Osteocyte (in vitro differentiated cells): ENCODE results near the gene BHLHE40. TPM values are rescaled to one million over a fixed set of nuclear protein-coding genes. Genes with fewer than 3 reads are reported as not detected.

Experiments used
- DNase-seq: peaks from one replicate; pipeline ENCODE4 v3.0.0; 2021; ENCODE audit warnings: mixed read lengths; ENCODE audit not compliant: unreplicated experiment; ENCODE audit errors: extremely low spot score
- H3K27ac Mint-ChIP-seq: one replicate; pipeline ENCODE4 v1.8.0; 2021; ENCODE audit warnings: mild to moderate bottlenecking, mixed read lengths; ENCODE audit not compliant: unreplicated experiment
- H3K27me3 Mint-ChIP-seq: one replicate; pipeline ENCODE4 v1.8.0; 2021; ENCODE audit warnings: mixed read lengths; ENCODE audit not compliant: unreplicated experiment
- H3K36me3 Mint-ChIP-seq: one replicate; pipeline ENCODE4 v1.8.0; 2021; ENCODE audit warnings: mixed read lengths; ENCODE audit not compliant: unreplicated experiment
- H3K4me1 Mint-ChIP-seq: one replicate; pipeline ENCODE4 v1.8.0; 2021; ENCODE audit warnings: mixed read lengths; ENCODE audit not compliant: unreplicated experiment
- H3K4me3 Mint-ChIP-seq: one replicate; pipeline ENCODE4 v1.8.0; 2021; ENCODE audit warnings: mild to moderate bottlenecking, moderate library complexity, mixed read lengths; ENCODE audit not compliant: unreplicated experiment
- H3K9me3 Mint-ChIP-seq: one replicate; pipeline ENCODE4 v1.8.0; 2021; ENCODE audit warnings: mixed read lengths; ENCODE audit not compliant: unreplicated experiment
- total RNA-seq: library from RNA; stranded (reverse); gene quantifications from 2 replicates; pipeline ENCODE4 v1.2.1, GENCODE V29; 2021
- TF ChIP-seq, protein P1 (sequence below): fragments of 200-600 bp; sonication (generic); IDR thresholded peaks from 2 replicates; pipeline ENCODE4 v1.5.0; 2021; ENCODE audit warnings: antibody characterized with exemption, mild to moderate bottlenecking, moderate library complexity

The BHLHE40 gene
- total RNA-seq, 1 donor from 2014 or later, result 34.1 TPM

DNA sequence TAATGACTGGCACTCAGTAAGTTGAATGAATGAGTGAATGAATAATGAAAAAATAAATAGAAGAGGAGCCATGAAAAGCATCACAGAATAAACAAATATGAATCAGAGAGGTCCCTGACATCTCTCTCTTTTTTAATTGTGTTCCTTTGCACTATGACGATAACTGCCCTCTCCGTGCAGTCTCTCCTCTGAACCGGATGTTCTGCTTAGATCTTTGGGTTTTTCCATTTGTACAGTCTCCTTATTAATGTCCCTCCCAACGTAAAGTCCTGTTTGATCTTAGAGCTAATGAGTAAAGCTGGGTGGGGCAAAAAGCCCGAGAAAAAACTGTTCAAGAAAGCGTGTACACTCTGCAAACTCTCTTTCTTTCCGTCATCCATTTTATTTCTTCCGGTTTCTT is 28.3 kb upstream of the BHLHE40 start:
- H3K4me1 Mint-ChIP-seq, result peaks cover 11% of the 10 kb centered on the region
- no peaks in the 10 kb centered on the region for H3K9me3 Mint-ChIP-seq
- no peaks in the 10 kb centered on the region for H3K27me3 Mint-ChIP-seq
- no peak for DNase-seq
- H3K27ac Mint-ChIP-seq, result no peak overlapping the region
- no peak overlapping the region for H3K4me3 Mint-ChIP-seq
- no peaks in the 10 kb centered on the region for H3K36me3 Mint-ChIP-seq
- TF ChIP-seq, protein P1, sequence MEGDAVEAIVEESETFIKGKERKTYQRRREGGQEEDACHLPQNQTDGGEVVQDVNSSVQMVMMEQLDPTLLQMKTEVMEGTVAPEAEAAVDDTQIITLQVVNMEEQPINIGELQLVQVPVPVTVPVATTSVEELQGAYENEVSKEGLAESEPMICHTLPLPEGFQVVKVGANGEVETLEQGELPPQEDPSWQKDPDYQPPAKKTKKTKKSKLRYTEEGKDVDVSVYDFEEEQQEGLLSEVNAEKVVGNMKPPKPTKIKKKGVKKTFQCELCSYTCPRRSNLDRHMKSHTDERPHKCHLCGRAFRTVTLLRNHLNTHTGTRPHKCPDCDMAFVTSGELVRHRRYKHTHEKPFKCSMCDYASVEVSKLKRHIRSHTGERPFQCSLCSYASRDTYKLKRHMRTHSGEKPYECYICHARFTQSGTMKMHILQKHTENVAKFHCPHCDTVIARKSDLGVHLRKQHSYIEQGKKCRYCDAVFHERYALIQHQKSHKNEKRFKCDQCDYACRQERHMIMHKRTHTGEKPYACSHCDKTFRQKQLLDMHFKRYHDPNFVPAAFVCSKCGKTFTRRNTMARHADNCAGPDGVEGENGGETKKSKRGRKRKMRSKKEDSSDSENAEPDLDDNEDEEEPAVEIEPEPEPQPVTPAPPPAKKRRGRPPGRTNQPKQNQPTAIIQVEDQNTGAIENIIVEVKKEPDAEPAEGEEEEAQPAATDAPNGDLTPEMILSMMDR, result no peak

DNA sequence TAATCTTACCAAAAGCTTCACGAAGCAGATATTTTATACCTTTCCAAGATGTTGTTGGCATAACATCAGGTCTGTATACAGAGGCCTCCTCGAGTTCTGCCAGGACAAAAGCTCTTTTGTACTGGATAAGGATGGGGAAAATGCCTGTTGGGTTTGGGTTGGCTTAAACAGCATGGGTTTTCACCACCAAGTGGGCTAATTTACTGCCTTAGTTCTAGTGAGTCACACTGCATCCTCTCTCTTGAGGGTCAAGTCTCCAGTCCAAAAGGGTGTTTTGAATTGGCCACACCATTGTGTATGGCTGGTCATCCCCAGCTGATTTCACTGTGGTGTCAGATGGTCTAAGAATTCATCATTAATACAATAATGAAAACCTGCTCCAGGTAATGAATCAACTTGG is 26.1 kb upstream of the BHLHE40 start:
- no peak overlapping the region for H3K4me3 Mint-ChIP-seq
- no peak overlapping the region for H3K27ac Mint-ChIP-seq
- H3K27me3 Mint-ChIP-seq, result no peaks in the 10 kb centered on the region
- no peak for DNase-seq
- TF ChIP-seq, protein P1, result no peak
- peaks cover under 1% of the 10 kb centered on the region for H3K36me3 Mint-ChIP-seq
- peaks cover 11% of the 10 kb centered on the region for H3K4me1 Mint-ChIP-seq
- H3K9me3 Mint-ChIP-seq, result peaks cover 3% of the 10 kb centered on the region

DNA sequence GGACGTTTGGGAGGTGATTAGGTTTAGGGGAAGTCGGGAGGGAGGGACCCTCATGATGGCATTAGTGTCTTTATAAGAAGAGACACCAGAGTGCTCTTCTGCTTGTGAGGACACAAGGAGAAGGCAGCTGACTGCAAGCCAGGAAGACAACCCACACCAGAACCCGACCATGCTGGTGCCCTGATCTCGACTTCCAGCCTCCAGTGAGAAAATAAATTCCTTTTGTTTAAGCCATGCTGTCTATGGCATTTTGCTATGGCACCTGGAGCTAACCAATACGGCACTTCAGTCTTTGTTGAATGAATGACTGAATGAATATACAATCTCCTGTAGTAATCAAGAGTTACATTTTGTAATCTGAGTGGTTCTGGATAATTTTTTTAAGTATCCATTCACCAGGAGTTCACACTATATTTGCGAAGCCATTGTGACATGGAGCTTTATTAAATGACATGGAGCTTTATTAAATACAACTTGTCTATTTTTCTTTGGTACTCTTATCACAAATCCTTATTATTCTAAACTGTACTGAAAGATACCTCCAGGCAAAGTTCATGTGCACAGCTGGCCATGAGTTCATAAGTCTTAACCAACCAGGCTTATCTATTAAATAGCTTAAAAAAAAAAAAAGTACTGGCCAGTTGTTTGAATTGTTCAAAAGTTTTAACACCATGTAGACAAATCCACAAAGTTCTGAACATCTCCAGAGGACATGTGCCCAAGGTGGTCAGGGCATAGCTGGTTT is 24.8 kb upstream of the BHLHE40 start:
- H3K27ac Mint-ChIP-seq, result no peak overlapping the region
- H3K4me1 Mint-ChIP-seq, result peaks cover 6% of the 10 kb centered on the region
- no peak for DNase-seq
- H3K36me3 Mint-ChIP-seq, result peaks cover 7% of the 10 kb centered on the region
- peaks cover 8% of the 10 kb centered on the region for H3K9me3 Mint-ChIP-seq
- H3K4me3 Mint-ChIP-seq, result no peak overlapping the region
- no peaks in the 10 kb centered on the region for H3K27me3 Mint-ChIP-seq
- TF ChIP-seq, protein P1, result no peak

GRCh38 chr3:4956099-4956498 is 23.1 kb upstream of the BHLHE40 start:
- TF ChIP-seq, protein P1, result no peak

DNA sequence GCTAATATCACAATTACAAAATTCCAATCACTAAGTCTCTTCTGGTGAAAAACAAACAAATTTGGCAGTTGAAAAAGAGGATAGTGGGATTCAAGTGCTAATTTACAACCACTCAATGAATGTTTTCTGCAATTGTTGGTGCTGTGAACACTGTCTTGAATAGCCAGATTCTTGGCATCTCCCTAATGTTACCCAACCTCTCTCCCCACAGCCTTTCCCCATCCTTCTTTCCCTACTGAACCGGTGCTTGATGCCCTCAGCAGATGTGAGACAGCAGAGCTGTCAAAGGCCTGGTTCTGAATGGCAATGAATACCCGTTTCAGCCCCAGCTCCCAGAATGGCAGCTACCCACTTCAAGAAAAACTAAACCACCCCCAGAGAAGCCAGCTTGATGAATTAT is 22.5 kb upstream of the BHLHE40 start:
- Mint-ChIP-seq H3K27me3 (no peaks in the 10 kb centered on the region), H3K9me3 (peaks cover 8% of the 10 kb centered on the region), H3K36me3 (peaks cover 7% of the 10 kb centered on the region), H3K4me1 (no peaks in the 10 kb centered on the region), H3K4me3 (no peak overlapping the region), H3K27ac (no peak overlapping the region)
- DNase-seq, result no peak
- TF ChIP-seq, protein P1, result no peak

More at GRCh38 chr3:4956099-4956498, 23.1 kb upstream of the BHLHE40 start:
- Mint-ChIP-seq H3K27me3 (no peaks in the 10 kb centered on the region), H3K36me3 (peaks cover 7% of the 10 kb centered on the region), H3K9me3 (peaks cover 8% of the 10 kb centered on the region), H3K4me1 (no peaks in the 10 kb centered on the region), H3K4me3 (no peak overlapping the region), H3K27ac (no peak overlapping the region)
- no peak for DNase-seq
